Stomach (tissue), 4 donors: ENCODE results near the gene KIF20B.

Source experiments
- POLR2A ChIP-seq, 4 donors: fragments of 450-650 bp; IDR thresholded peaks; one replicate each; pipeline ENCODE4 v1.6.1; 2016; ENCODE audit warnings: antibody characterized with exemption in 4 of 4, control low read depth in 2 of 4, mild to moderate bottlenecking in 1 of 4, moderate library complexity in 1 of 4
- POLR2AphosphoS5 ChIP-seq, 3 donors: sonication (generic); formaldehyde crosslinking; IDR thresholded peaks; one replicate each; pipeline ENCODE4 v1.6.1; 2016; ENCODE audit warnings: antibody characterized with exemption in 3 of 3
- TF ChIP-seq, protein P1 (sequence below), 7 experiments: fragments of 450-650 bp in 4 of 7; fragments of 200-600 bp in 3 of 7; sonication (generic) in 3 of 7; IDR thresholded peaks; one replicate each; pipeline ENCODE4 v1.5.1; 2016 to 2019; ENCODE audit warnings: antibody characterized with exemption in 7 of 7, control low read depth in 2 of 7, mild to moderate bottlenecking in 1 of 7

GRCh38 chr10:89805599-89806013 lies 104.2 kb downstream of the KIF20B start:
- TF ChIP-seq, protein P1, sequence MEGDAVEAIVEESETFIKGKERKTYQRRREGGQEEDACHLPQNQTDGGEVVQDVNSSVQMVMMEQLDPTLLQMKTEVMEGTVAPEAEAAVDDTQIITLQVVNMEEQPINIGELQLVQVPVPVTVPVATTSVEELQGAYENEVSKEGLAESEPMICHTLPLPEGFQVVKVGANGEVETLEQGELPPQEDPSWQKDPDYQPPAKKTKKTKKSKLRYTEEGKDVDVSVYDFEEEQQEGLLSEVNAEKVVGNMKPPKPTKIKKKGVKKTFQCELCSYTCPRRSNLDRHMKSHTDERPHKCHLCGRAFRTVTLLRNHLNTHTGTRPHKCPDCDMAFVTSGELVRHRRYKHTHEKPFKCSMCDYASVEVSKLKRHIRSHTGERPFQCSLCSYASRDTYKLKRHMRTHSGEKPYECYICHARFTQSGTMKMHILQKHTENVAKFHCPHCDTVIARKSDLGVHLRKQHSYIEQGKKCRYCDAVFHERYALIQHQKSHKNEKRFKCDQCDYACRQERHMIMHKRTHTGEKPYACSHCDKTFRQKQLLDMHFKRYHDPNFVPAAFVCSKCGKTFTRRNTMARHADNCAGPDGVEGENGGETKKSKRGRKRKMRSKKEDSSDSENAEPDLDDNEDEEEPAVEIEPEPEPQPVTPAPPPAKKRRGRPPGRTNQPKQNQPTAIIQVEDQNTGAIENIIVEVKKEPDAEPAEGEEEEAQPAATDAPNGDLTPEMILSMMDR (IDR thresholded peaks at IDR 0.05) = no peak
- TF ChIP-seq POLR2A (IDR thresholded peaks at IDR 0.05) (no peak), POLR2AphosphoS5 (IDR thresholded peaks at IDR 0.05) (no peak)
